ENCODE data around the gene SOX5. TPM values are rescaled to one million over a fixed set of nuclear protein-coding genes. Genes with fewer than 3 reads are reported as not detected.

The SOX5 gene
- total and polyA plus RNA-seq, 8 donors = 10.0 to 39.9 (median 33.0) TPM

DNA sequence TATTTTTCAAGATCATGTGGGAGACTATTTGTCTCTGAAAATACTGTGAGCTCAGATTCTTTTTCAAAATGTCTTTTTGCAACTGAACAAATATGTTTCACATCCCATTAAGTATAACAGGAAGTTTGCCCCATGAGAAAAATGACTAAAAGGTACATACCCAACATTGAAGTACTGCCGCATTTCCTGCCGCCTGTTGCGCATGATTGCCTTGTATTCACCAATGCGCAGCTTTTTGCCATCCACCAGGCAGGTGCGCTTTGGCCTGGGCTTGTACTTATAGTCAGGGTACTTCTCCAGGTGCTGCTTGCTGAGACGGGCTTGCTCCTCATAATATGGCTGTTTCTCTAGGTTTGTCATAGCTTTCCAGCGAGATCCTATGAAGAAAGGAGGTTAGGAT lies 413.2 kb downstream of the SOX5 start:
- H3K4me1 ChIP-seq = no peaks in the 10 kb centered on the region
- H3K27ac ChIP-seq = no peak overlapping the region
- no peak for ATAC-seq
- H3K36me3 ChIP-seq = no peaks in the 10 kb centered on the region
- intact Hi-C loops (cut with DNase I) = no loop called here
- H3K9me3 ChIP-seq = peaks cover 0 to 1% of the 10 kb centered on the region in 2 donors
- no peak for DNase-seq
- no peaks in the 10 kb centered on the region for H3K27me3 ChIP-seq
- no peak overlapping the region for H3K4me3 ChIP-seq
- TF ChIP-seq CTCF (IDR thresholded peaks at IDR 0.05) = no peak

GRCh38 chr12:23535441-23535840 lies 414.0 kb downstream of the SOX5 start:
- Histone ChIP-seq H3K9me3 (peaks cover 0 to 1% of the 10 kb centered on the region in 2 donors), H3K4me1 (no peaks in the 10 kb centered on the region), H3K36me3 (no peaks in the 10 kb centered on the region), H3K27me3 (no peaks in the 10 kb centered on the region), H3K4me3 (no peak overlapping the region), H3K27ac (no peak overlapping the region)
- DNase-seq (no peak), ATAC-seq (no peak)
- no peak for TF ChIP-seq CTCF (IDR thresholded peaks at IDR 0.05)
- intact Hi-C loops (cut with DNase I) = no loop called here

GRCh38 chr12:23534196-23534595 lies 415.3 kb downstream of the SOX5 start:
- DNase-seq (no peak), ATAC-seq (no peak)
- TF ChIP-seq CTCF (IDR thresholded peaks at IDR 0.05) = no peak
- no peak overlapping the region for H3K4me3 ChIP-seq
- H3K36me3 ChIP-seq = no peaks in the 10 kb centered on the region
- H3K27me3 ChIP-seq = no peaks in the 10 kb centered on the region
- H3K4me1 ChIP-seq = no peaks in the 10 kb centered on the region
- intact Hi-C loops (cut with DNase I) = no loop called here
- H3K9me3 ChIP-seq = peaks cover 0 to 1% of the 10 kb centered on the region in 2 donors
- H3K27ac ChIP-seq = no peak overlapping the region

- Histone ChIP-seq H3K4me1 (no peaks in the 10 kb centered on the region), H3K27ac (no peak overlapping the region), H3K9me3 (peaks cover 0 to 1% of the 10 kb centered on the region in 2 donors), H3K4me3 (no peak overlapping the region), H3K27me3 (no peaks in the 10 kb centered on the region), H3K36me3 (no peaks in the 10 kb centered on the region)
- TF ChIP-seq CTCF (IDR thresholded peaks at IDR 0.05) = no peak
- intact Hi-C loops (cut with DNase I) = no loop called here
- ATAC-seq (no peak), DNase-seq (no peak)
Observed at GRCh38 chr12:23533699-23534098, 415.8 kb downstream of the SOX5 start.

GRCh38 chr12:23533265-23533664 lies 416.2 kb downstream of the SOX5 start:
- ATAC-seq = peak; percentile 41

More at GRCh38 chr12:23533265-23533664, 416.2 kb downstream of the SOX5 start:
- H3K4me1 ChIP-seq = no peaks in the 10 kb centered on the region
- no peaks in the 10 kb centered on the region for H3K27me3 ChIP-seq
- peaks cover 0 to 1% of the 10 kb centered on the region in 2 donors for H3K9me3 ChIP-seq
- no peak overlapping the region for H3K27ac ChIP-seq
- peak in 2 of 4 donors; percentile 34 to 71 for DNase-seq
- no peaks in the 10 kb centered on the region for H3K36me3 ChIP-seq
- no peak overlapping the region for H3K4me3 ChIP-seq
- TF ChIP-seq CTCF (IDR thresholded peaks at IDR 0.05) = no peak
- intact Hi-C loops (cut with DNase I) = no loop called here

Data from left lung (tissue), 10 donors.